BJ (cell line): Measurements from ENCODE around the gene C1orf174. TPM values are rescaled to one million over a fixed set of nuclear protein-coding genes. Genes with fewer than 3 reads are reported as not detected.
A peak's percentile ranks its signal among the peaks of the same experiment; 100 is the strongest.

ENCODE experiments used
- CTCF ChIA-PET: fragments of 350-600 bp; formaldehyde crosslinking; extraction: SDS; loops from one replicate; lab custom pipeline; 2021; ENCODE audit warnings: antibody characterized with exemption, inconsistent platforms; lab: Yijun Ruan, JAX
- POLR2A ChIA-PET: fragments of 300-600 bp; sonication (Branson Sonifier 250); formaldehyde crosslinking; extraction: SDS; loops from one replicate; lab custom pipeline; 2021; ENCODE audit warnings: antibody characterized with exemption; lab: Charles Lee
- DNase-seq: peaks from one replicate; pipeline ENCODE4 v3.0.0-alpha.2; 2011; ENCODE audit warnings: low read depth
- H3K27me3 ChIP-seq: 2 replicates; pipeline ENCODE4 v1.6.0; 2011; ENCODE audit warnings: low read length; ENCODE audit not compliant: control insufficient read depth, insufficient read depth
- H3K36me3 ChIP-seq: 2 replicates; pipeline ENCODE4 v1.5.1; 2011; ENCODE audit warnings: low read length; ENCODE audit not compliant: control insufficient read depth, insufficient read depth
- H3K4me3 ChIP-seq: 2 replicates; pipeline ENCODE4 v1.5.1; 2011; ENCODE audit warnings: low read depth, mild to moderate bottlenecking, control low read depth, low read length
- CTCF ChIP-seq: IDR thresholded peaks from 2 replicates; pipeline ENCODE4 v1.5.1; 2011; ENCODE audit warnings: low read depth, mild to moderate bottlenecking, control low read depth, inconsistent platforms, low read length, moderate library complexity; ENCODE audit not compliant: insufficient read depth
- polyA minus RNA-seq: library from RNA; depleted of rRNA, polyadenylated mRNA; stranded (reverse); fragments of >200 nt; gene quantifications from 2 replicates; pipeline ENCODE4 v1.2.3, GENCODE V29; 2011; rRNA and poly(A)+ RNA removed
- polyA plus RNA-seq: library from polyadenylated mRNA; depleted of rRNA; stranded (reverse); fragments of >200 nt; gene quantifications from 2 replicates; pipeline ENCODE4 v1.2.3, GENCODE V29; 2011; rRNA removed

Gene C1orf174
- polyA plus RNA-seq: 27.0 and 33.8 TPM in 2 replicates
- polyA minus RNA-seq: 17.0 and 25.1 TPM in 2 replicates

- peak within 1 kb of the TSS; percentile 75 for H3K4me3 ChIP-seq
- CTCF ChIA-PET: interaction anchor here (1.1 kb wide), 1 partner anchor 11 kb away, joined by 4 read pairs; no protein-coding TSS in a partner anchor
- peak; percentile 91 for DNase-seq
- H3K27me3 ChIP-seq: no peaks in the 10 kb centered on the region
- POLR2A ChIA-PET: no interaction called here
- H3K36me3 ChIP-seq: no peaks in the 10 kb centered on the region
- TF ChIP-seq CTCF: no peak
Measured at GRCh38 chr1:3900150-3900968, at the start of gene C1orf174. Gene C1orf174, minus strand, starts transcription at chr1:3900272. Its CDS starts 86 bp downstream, at chr1:3900186.

- no peaks in the 10 kb centered on the region for H3K27me3 ChIP-seq
- DNase-seq: no peak
- no peak overlapping the region for H3K4me3 ChIP-seq
- ChIA-PET POLR2A (no interaction called here), CTCF (no interaction called here)
- no peaks in the 10 kb centered on the region for H3K36me3 ChIP-seq
- TF ChIP-seq CTCF: no peak
Measured at GRCh38 chr1:3948344-3948743, 48.3 kb upstream of the C1orf174 start.

- Histone ChIP-seq H3K36me3 (no peaks in the 10 kb centered on the region), H3K4me3 (no peak overlapping the region), H3K27me3 (no peaks in the 10 kb centered on the region)
- DNase-seq: no peak
- ChIA-PET CTCF (interaction anchor here (1.4 kb wide), 1 partner anchor 11 kb away, joined by 4 read pairs; no protein-coding TSS in a partner anchor), POLR2A (no interaction called here)
- no peak for TF ChIP-seq CTCF
Measured at GRCh38 chr1:3945916-3946840, 46.1 kb upstream of the C1orf174 start.

GRCh38 chr1:3945222-3945621 is 45.1 kb upstream of the C1orf174 start:
- no peak overlapping the region for H3K4me3 ChIP-seq
- DNase-seq: no peak
- POLR2A ChIA-PET: no interaction called here
- H3K36me3 ChIP-seq: no peaks in the 10 kb centered on the region
- CTCF ChIA-PET: no interaction called here
- no peak for TF ChIP-seq CTCF
- H3K27me3 ChIP-seq: no peaks in the 10 kb centered on the region
